Measurements from ENCODE around the gene KIRREL3. TPM values are rescaled to one million over a fixed set of nuclear protein-coding genes. Genes with fewer than 3 reads are reported as not detected.

KIRREL3 gene
- total and polyA plus RNA-seq, 2 of the 8 experiments (the other 6 are each of a cell fraction or from before 2014, with no cell fraction given): 0.29 to 0.32 TPM

DNA sequence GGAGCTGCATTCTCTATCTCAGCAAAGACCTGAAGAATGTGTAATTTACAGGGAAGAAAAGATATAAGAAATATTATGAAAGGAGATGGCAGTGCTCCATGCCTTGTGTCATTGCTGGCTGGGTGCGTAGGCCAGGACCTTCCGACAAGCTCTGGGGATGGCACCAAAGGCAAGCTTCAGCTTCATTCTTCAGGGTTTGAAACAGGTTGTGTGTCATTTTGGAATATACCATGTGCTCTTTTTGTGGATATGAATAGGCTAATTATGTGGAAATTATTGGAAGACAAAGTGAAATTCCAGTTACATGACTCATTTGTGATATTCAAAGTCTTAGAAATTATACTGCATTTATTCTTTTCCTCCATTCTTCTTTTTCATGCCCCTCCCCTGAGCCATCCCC is 5.7 kb upstream of the KIRREL3 start:
- H3K4me2 ChIP-seq (ENCODE audit: insufficient read depth in 1 of 2, low read depth in 2 of 2, low read length in 2 of 2): no peak overlapping the region
- WGBS, 2 experiments (ENCODE audit: extremely low coverage in 1 of 2, insufficient coverage in 1 of 2, insufficient read length in 1 of 2, insufficient replicate concordance in 2 of 2, low coverage in 1 of 2, low lambda C conversion rate in 2 of 2, missing lambda C conversion rate in 1 of 2): 90% methylated on average over 2 of the region's 2 CpGs; no CpG with 5 or more reads in 1 of the 2 experiments
- no peak overlapping the region for H2BK15ac ChIP-seq (ENCODE audit: low read length)
- no peak overlapping the region for H3K27ac ChIP-seq (ENCODE audit: low read depth, low read length)
- H2BK120ac ChIP-seq (replicated peaks; ENCODE audit: low read depth, low read length): no peak overlapping the region
- H3K23ac ChIP-seq (ENCODE audit: insufficient read length): no peak overlapping the region
- no peak overlapping the region for H3K4ac ChIP-seq (replicated peaks; ENCODE audit: insufficient read length, low read depth, low read length)
- H3K9ac ChIP-seq (replicated peaks in 1 of 4; ENCODE audit: extremely low read depth in 1 of 4, low read depth in 3 of 4, low read length in 3 of 4): no peak overlapping the region
- no peak overlapping the region for H3K56ac ChIP-seq (replicated peaks; ENCODE audit: insufficient read length, low read depth, low read length)
- FAIRE-seq: no peak
- H4K20me1 ChIP-seq (replicated peaks in 1 of 2; ENCODE audit: control insufficient read depth in 1 of 2, insufficient read depth in 2 of 2, low read length in 2 of 2): no peaks in the 10 kb centered on the region
- H3K14ac ChIP-seq (ENCODE audit: insufficient read length): no peak overlapping the region
- H2AFZ ChIP-seq (ENCODE audit: low read length): no peak overlapping the region
- no peak overlapping the region for H2BK5ac ChIP-seq (ENCODE audit: low read depth, low read length)
- no peak for DNase-seq (ENCODE audit: low read depth in 1 of 2, low spot score in 2 of 2)
- H2AK5ac ChIP-seq (ENCODE audit: low read depth, low read length): no peak overlapping the region
- no peak overlapping the region for H4K91ac ChIP-seq (replicated peaks; ENCODE audit: insufficient read length, low read length)
- H4K5ac ChIP-seq (ENCODE audit: insufficient read length, low read depth, low read length): no peak overlapping the region
- H4K8ac ChIP-seq (ENCODE audit: extremely low read depth, insufficient read depth, low read length): no peak overlapping the region
- H3K18ac ChIP-seq (ENCODE audit: extremely low read depth, low read length): no peak overlapping the region
- H3K23me2 ChIP-seq (ENCODE audit: low read depth, low read length): peaks cover 5% of the 10 kb centered on the region; the same call in 1 of the 2 replicates
- ChIA-PET CTCF (ENCODE audit: partially characterized antibody) (interaction anchor here (1.2 kb wide), 1 partner anchor 16 kb away, joined by 6 read pairs; no protein-coding TSS in a partner anchor), POLR2A (ENCODE audit: partially characterized antibody) (no interaction called here)
- no peak overlapping the region for H2BK20ac ChIP-seq (ENCODE audit: low read length)
- H3K9me3 ChIP-seq (ENCODE audit: insufficient read depth in 2 of 2, low read depth in 1 of 2, low read length in 1 of 2): no peaks in the 10 kb centered on the region
- peaks cover 11 to 32% (median 22%) of the 10 kb centered on the region in 4 experiments for H3K27me3 ChIP-seq (replicated peaks in 1 of 4; ENCODE audit: control insufficient read depth in 3 of 4, extremely low read depth in 1 of 4, insufficient read depth in 3 of 4, low read length in 3 of 4)
- H3K36me3 ChIP-seq (ENCODE audit: control insufficient read depth in 2 of 4, insufficient read depth in 4 of 4, low read length in 3 of 4): no peaks in the 10 kb centered on the region
- no peak overlapping the region for H3K4me3 ChIP-seq (ENCODE audit: extremely low read depth in 1 of 4, insufficient read depth in 2 of 4, low read depth in 3 of 4, low read length in 4 of 4)
- H3K79me2 ChIP-seq (ENCODE audit: control insufficient read depth in 1 of 2, insufficient read depth in 2 of 2, low read length in 2 of 2): no peaks in the 10 kb centered on the region
- H2BK12ac ChIP-seq (ENCODE audit: low read depth, low read length): no peak overlapping the region
- no peaks in the 10 kb centered on the region for H3K79me1 ChIP-seq (ENCODE audit: low read depth, low read length)
- H3K4me1 ChIP-seq (replicated peaks in 1 of 4; ENCODE audit: control insufficient read depth in 3 of 4, insufficient read depth in 4 of 4, low read length in 3 of 4): peaks cover 0 to 8% (median 2%) of the 10 kb centered on the region in 4 experiments; a peak in 4 of 7 replicates
- TF ChIP-seq SP2 (IDR thresholded peaks at IDR 0.05; ENCODE audit: low read length): no peak
- TF ChIP-seq ASH2L (IDR thresholded peaks at IDR 0.05; ENCODE audit: low read length): no peak
- TF ChIP-seq ATF3 (IDR thresholded peaks at IDR 0.05; ENCODE audit: insufficient read depth, low read depth, low read length): no peak
- no peak for TF ChIP-seq E2F6 (IDR thresholded peaks at IDR 0.05)
- TF ChIP-seq SUZ12 (IDR thresholded peaks at IDR 0.05; ENCODE audit: low read length): no peak
- TF ChIP-seq JUND (IDR thresholded peaks at IDR 0.05; ENCODE audit: low read length): no peak
- TF ChIP-seq POU5F1 (IDR thresholded peaks at IDR 0.05; ENCODE audit: low read depth, low read length): no peak

All from H1 (cell line).